ENCODE measurements around the gene KIF12. TPM values are rescaled to one million over a fixed set of nuclear protein-coding genes. Genes with fewer than 3 reads are reported as not detected.
"Not testable (repeated sequence)": the region's sequence is repeated elsewhere in the genome, so short reads cannot be mapped to it uniquely, and the experiment has no call there.

Gene KIF12
- 0.22 TPM for total RNA-seq

DNA sequence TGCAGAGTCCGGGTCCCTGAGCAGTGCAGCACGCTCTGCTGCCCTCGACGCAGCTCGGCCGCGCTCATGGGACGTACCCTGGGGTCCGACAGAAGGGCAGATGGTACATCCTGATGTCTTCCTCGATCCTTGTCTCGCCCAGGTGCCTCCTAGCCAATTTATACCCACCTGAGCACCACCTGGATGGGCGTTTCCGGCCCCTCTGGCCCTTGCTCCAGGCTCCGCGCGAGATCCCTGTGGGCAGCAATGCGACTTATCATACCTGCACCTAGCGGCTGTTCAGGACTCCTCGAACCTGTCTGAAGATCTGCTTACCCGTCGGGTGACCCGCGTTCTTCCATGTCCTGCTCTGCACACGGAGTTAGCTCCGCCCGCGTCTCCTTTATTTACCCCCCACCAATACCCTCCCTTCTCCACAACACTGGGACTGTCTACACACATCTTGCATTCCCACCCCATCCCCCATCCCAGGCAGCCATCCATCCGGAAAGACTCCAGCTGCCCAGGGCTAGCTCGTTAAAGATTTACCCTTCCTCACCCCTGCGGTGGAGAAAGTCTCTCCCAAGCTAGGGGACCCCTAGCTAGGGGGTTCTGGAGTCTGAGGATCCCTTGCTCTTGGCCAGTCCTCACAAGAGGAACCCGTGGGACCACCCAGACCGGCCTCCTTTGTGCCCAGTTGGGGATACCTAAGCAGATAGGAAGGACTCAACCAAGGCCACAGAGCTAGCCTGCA, at the start of gene KIF12:
KIF12 (minus strand) TSS at position 357 of the 733 bp plus-strand sequence; CDS start at position 341, 16 bp downstream.
- intact Hi-C loops (cut with DNase I) = no loop called here
- DNase-seq (ENCODE audit: low spot score) = peak; percentile 46
- no peak for ATAC-seq

DNA sequence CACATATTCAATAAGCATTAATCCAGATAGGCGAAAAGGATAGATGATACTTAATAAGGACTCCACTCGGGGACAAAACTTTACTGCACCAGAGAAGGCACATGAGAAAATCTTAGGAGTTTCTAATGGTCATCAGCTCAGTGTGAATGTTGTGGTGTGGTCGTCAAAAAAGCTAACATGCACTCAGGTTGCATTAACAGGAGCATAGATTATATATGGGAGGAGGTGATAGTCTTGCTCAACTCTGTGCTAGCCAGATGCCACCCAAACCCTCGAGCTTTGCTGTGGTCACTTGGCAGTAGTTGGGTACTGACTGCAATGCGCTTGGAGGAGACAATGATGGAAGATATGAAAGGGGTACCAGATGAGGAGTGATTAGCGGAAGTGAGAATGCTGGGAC, 47.6 kb upstream of the KIF12 start:
- intact Hi-C loops (cut with DNase I) = no loop called here
- no peak for ATAC-seq
- no peak for DNase-seq (ENCODE audit: low spot score)

DNA sequence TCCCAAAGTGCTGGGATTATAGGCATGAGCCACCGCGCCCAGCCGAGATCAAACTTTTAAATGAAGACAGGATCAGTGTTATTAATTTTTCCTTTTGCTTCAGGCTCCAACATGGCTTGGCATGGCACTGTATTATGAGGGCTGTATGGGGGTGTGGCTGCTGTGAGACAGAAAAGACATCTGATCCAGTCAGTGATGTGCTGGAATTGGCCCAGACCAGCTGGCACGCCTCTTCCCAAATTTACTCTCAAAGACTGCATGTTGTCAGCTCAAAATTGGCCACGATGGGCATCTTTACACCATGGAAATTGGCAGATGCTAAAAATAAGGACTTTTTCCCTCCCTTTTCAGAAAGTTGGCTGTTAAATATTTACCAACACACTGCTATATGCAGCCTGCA, 44.1 kb upstream of the KIF12 start:
- no peak for DNase-seq (ENCODE audit: low spot score)
- no peak for ATAC-seq
- intact Hi-C loops (cut with DNase I) = no loop called here

DNA sequence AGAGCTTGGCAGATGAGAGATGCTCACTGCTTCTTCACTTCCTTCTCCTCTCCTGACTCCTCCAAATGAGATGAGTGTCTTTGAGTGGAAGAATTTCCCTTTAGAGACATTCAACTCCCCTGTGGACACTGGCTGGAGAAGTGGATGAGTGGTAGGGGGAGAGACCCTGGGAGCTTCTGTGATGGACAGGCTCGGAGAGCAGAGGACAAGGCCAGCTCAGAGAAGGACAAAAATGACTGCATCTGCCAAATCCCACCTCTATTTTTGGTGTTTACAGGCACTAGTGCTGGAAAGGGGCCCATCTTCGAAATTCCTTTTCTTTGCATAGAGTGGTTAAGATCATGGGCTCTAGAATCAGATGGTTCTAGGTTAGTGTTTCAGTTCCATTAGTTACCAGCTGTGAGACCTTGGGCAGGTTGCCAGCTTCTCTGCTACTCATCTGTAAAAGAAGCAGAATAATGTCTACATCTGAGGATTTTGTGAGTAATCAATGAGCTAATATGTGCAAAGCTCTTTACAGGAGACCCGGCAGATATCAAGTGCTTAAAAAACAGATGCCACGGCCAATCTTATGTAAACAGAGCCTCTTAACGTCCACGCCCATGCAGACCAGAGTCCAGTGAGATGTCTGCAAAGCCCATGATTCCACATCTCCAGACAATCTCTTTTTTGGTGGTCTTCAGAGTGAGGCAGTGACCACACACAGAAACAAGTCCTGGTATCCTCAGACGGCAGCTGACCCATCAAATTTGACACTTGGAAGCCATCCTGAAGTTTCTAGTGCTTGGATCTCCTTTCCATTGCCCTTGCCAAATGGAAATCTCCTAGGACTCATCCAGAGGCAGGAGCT, 42.7 kb upstream of the KIF12 start:
- ATAC-seq (no peak), DNase-seq (ENCODE audit: low spot score) (no peak)
- intact Hi-C loops (cut with DNase I) = no loop called here

DNA sequence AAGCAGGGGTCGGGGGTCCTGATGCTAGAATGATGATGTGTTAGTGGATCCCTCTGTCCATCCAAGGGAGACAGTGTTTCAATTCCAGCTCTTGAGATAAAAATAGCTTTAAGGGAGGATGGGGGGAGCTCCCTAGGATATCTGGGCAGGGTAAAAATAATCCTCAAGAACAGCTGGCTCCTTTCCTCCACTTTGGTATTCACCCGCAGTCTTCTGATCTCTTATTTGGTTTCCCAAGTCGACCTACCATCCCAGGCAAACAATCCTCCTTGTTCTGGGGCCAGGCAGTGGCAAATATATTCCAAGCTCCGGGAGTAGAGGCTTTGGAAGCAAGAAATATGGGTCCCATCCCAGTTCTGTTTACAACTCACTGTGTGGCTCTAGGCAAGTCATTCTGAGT, 41.8 kb upstream of the KIF12 start:
- intact Hi-C loops (cut with DNase I) = no loop called here
- ATAC-seq = no peak
- DNase-seq (ENCODE audit: low spot score) = no peak

DNA sequence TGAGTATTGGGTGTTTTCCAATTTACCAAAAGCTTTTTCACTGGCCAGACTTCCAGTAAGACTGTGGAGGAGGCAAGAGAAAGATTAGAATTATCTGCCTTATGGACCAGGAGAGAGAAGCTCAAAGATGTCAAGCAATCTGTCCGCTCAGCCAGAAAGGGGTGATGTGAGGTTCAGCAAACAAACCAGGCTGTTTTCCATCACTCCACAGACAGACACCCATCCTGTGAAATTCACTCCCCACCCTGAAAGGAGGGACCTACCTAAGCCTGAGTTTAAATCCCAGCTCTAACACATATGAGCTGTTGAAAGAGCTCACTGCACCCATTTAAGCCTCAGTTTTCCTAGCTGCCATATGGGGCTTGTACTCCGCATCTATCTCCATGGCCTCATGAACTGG, 41.3 kb upstream of the KIF12 start:
- ATAC-seq (no peak), DNase-seq (ENCODE audit: low spot score) (no peak)
- intact Hi-C loops (cut with DNase I) = no loop called here

DNA sequence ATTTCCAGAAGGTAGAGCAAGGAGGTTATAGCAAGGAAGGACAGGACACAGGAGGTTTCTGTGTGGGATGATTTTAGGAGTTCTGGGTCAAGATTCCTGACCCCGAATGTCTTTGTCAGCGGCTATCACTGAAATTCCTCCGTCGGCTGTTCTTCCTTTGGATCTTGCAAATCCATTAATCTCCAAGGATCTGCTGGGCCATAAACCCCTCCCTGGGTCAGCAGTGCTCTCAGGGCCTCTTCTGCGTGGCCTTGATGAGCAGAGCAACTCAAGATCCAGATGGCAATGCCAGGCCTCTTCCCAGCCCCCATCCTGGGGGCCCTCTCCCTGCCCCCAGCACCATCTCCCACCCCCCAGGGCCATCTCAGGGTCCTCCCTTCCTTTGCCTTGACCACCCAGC, 40.0 kb upstream of the KIF12 start:
- ATAC-seq (peak; percentile 19), DNase-seq (ENCODE audit: low spot score) (no peak)
- intact Hi-C loops (cut with DNase I) = no loop called here

DNA sequence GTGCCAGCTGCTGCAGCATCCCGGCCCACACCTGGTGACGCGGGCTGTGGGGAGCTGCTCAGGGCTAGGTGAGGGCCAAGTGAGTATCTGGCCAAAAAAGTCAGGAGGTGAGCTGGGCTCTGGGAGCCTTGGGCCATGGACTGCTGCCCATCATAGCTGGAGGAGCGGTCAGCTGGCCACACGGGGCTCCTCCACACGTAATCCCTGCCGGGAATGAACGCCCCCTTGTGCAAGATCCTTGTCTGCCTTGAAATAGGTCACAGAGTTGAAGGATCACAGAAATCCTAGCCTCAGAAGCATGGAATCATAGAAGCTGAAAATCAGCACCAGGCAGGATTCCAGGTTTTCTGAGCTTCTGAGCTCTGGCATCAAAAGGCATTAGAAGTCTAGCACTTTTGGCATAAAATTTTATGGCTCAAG, 39.5 kb upstream of the KIF12 start:
- intact Hi-C loops (cut with DNase I) = no loop called here
- ATAC-seq (peak; percentile 91), DNase-seq (ENCODE audit: low spot score) (peak; percentile 76)

DNA sequence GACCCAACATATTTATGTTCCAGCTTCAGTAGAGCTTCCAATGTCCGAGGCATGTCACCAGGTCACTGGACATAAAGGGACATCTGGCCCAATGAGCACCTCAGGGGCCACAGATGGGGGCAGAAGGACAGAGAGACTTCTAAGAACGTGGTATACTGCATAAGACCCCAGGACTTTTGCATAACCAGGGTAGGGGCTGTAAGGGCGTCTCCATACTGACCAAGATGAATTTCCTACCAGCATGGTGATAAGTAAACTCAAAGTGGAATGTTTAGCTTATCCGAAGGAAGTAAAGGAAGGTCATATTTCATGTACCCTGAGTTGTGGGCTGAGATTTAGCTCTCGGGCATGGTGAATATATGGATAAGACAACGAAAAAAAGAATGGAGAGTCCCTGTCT, 38.7 kb upstream of the KIF12 start:
- ATAC-seq (no peak), DNase-seq (ENCODE audit: low spot score) (no peak)
- intact Hi-C loops (cut with DNase I) = loop anchor here (2.0 kb wide), 1 partner anchor 45 kb away; no protein-coding TSS in a partner anchor

DNA sequence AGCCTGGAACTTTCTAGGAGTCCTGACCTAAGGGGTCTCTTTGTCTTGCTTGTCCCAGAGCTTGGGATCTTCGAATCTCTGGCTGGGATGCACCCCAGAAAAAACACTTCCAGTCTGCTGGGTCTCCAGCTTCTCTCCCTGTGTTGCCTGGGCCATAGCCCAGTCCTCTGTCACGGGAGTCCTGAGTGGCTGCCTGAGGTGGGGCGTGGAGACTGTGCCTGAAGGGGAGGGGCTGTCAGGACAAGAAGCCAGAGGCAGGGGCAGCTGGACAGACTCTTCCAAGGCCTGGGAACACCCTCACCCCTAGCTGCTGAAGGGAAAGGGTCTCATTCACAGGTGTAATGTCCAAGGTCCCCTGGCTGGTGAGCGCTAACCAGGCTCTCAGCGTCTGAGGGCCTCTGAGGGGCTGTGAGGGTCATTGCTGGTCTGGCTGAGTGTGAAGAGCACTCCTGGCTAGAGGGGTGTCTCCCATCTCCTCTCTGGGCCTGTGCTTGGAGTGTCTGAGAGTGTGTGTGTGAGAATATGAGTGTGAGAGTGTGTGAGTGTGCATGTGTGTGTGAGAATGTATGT, 35.8 kb upstream of the KIF12 start:
- DNase-seq (ENCODE audit: low spot score) = no peak
- intact Hi-C loops (cut with DNase I) = no loop called here
- no peak for ATAC-seq

DNA sequence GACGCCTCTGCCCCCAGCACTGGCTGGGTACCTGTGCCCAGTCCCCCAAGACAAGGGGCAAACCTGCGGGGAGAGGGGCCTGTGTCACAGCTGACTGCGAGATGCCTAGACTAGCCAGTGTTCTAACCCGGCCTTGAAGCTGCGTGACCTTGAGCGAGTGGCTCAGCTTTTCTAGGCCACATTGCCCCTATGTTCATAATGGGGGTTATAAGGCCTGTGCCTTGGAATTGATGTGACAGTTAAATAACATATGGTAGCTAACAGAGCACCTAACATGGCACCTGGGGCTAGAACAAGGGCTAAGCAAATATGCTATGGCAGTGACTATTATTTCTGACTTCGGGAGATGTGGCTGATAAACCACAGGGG, 33.4 kb upstream of the KIF12 start:
- no peak for ATAC-seq
- DNase-seq (ENCODE audit: low spot score) = no peak
- intact Hi-C loops (cut with DNase I) = no loop called here

DNA sequence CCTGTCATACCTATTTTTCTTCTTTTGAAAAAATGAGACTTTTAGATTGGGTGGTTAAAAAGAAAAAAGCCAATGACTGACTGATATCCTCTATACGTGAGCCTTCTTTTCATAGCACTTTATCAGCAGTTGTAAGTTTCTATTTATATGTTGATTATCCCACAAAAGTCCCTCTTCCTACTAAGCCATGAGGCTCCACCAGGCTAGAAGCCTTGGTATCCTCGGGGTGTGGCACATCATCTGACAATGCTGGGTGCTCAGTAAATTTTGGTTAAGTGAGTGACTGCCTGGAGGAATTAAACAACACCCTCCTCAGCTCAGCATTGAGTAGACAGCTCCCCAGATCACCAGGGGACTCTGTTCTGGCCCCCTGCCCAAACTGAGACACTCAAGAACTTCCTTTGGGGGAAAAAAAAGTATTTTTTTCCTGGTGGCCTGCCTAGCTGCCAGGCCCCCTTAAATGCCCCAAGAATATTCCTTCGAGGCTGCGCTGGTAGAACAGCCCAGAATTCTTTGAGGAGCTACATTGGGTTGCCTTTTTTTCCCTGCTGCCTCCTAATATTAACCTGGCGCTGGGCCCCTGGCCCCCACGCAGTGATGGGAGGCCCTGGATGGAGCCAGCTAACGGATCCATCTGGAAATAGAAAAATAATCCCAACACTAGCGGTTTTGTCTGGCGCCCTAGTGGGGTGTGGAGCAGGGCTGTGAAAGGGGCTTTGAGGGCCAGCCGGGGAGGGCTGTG, 32.9 kb upstream of the KIF12 start:
- intact Hi-C loops (cut with DNase I) = no loop called here
- no peak for DNase-seq (ENCODE audit: low spot score)
- no peak for ATAC-seq

DNA sequence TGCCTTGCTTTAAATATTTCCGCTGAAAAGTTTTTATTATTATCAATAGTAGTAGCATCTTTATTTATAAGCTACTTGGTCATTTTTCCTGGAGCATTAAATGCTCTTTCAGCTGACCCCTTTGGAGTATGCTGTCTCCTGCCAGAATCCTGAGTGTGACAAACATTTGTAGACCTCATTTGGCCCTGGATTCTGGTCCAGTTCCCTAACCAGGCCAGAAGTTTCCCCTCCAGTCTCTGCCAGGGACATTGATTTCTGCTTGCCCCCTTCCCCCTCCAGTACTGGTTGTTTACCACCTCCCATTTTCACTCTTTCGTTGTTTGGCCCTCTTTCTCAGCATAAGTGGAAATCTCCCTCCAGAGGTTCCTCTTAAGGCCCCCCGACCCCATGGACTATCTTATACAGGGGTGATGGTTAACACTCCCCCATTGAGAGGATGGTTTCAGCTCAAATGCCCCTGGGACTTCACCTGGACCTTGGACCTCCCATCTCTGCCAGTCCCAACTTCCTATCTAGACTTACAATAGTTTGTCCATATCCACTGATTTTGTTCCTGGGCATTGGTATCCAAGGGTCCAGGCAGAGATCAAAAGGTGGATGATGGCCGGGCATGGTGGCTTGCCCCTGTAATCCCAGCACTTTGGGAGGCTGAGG, 31.7 kb upstream of the KIF12 start:
- no peak for ATAC-seq
- DNase-seq (ENCODE audit: low spot score) = no peak
- intact Hi-C loops (cut with DNase I) = no loop called here

DNA sequence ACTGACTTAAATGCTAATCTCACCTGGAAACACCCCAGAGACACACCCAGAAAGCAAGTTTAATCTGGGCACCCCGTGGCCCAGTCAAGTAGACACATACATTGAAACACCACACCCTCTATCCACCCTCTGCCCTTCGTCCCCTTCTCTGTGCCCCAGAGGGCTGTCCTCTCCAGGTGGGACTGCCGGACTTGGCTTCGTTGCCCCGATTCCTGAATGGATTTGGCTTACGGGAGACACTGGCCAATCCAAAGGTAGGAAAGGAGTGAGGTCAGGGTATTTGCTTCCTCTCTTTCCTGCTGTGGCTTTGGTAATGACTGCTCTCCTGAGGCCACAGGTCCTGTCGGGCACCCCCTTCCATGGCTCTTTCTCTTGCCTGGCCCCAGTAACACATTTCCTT, 31.0 kb upstream of the KIF12 start:
- intact Hi-C loops (cut with DNase I) = no loop called here
- ATAC-seq = no peak
- no peak for DNase-seq (ENCODE audit: low spot score)

DNA sequence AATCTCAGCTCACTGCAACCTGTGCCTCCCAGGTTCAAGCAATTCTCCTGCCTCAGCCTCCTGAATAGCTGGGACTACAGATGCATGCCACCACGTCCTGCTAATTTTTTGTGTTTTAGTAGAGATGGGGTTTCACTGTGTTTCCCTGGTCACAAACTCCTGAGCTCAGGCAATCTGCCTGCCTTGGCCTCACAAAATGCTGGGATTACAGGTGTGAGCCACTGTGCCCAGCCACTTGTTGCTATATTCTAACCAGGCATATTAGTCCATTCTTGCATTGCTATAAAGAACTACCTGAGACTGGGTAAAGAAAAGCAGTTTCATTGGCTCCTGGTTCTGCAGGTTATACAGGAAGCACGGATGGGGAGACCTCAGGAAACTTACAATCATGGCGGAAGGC, 29.7 kb upstream of the KIF12 start:
- ATAC-seq; intact Hi-C loops (cut with DNase I); DNase-seq (ENCODE audit: low spot score): not testable (repeated sequence)

DNA sequence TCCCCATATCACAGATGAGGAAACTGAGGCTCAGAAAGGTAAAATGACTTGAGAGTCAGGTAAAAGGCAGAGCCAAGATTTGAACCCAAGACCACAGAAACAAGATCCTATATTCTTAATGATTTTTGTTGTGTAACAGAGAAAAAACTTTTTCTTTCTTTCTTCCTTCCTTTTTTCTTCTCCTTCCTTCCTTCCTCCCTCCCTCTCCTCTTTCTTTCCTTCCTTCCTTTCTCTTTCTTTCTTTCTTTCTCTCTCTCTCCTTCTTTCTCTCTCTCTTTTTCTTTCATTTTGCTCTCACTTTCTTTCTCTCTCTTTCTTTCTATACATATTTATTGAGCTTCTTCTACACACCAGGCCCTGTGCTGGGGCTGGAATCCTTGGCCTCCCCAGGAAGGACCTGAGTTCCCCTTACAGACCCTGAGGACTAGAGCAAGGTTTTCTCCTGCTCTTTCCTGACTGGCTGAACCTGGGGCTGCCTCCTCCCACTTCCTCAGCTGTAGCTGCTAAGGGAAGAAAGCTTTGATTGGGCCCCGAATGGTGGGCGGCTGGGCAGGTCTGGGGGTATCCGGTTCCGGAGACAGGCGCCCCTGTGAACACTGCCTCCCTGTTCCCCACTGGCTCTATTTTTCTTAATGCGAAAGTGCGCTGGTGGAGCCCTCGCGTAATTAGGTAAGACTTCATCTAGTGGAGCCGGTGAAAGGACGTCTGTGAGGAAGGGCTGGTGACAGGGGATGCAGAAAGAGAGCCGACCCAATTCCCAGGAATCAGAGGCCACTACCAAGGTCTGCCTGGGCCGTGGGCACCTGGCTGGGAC, 27.4 kb upstream of the KIF12 start:
- intact Hi-C loops (cut with DNase I) = no loop called here
- DNase-seq (ENCODE audit: low spot score) = no peak
- no peak for ATAC-seq

DNA sequence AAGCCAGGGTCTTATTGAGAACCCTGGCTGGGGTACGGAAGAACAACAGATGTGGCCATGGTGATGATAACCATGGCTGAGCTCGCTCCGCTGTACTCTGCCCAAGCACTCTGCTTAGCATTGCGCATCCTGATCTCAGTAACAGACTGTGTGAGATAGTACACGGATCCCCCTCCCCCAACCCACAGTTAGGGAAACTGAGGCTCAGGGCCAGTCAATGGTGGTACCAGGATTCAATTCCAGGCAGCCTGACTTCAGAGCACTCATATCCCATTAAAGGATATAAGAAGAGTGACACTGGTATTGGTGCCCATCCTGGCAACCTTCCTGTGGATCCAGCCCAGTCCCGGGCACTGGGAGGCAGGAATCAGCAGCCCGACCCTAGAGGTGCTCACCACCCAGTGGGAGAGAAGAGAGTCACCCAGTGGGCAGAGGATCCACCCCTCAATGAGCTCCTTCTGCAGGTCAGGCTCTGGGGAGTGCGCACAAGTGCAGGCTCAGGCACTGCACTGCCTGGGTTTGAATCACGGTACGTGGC, 26.5 kb upstream of the KIF12 start:
- intact Hi-C loops (cut with DNase I) = no loop called here
- no peak for DNase-seq (ENCODE audit: low spot score)
- ATAC-seq = no peak
